K562 (cell line): Measurements from ENCODE around the gene LPGAT1. TPM values are rescaled to one million over a fixed set of nuclear protein-coding genes. Genes with fewer than 3 reads are reported as not detected.

Source experiments
- ATAC-seq: fragments of 200-7000 bp; cut with Tn5 transposase; 3 replicates; pipeline ENCODE4 v1.9.1; 2020; ENCODE audit warnings: moderate library complexity
- BruUV-seq: library from RNA; stranded (reverse); fragments of 400-500 nt; replicated peaks from 2 replicates; lab custom pipeline; 2021; lab: Mats Ljungman, UMichigan
- CTCF ChIA-PET: fragments of 300-600 bp; formaldehyde crosslinking; extraction: SDS; loops from one replicate; lab custom pipeline; 2021; ENCODE audit warnings: low intra/inter-chr PET ratio; lab: Yijun Ruan, JAX
- POLR2A ChIA-PET: fragments of 300-600, 350-650 bp; sonication (Branson Sonifier 250); formaldehyde crosslinking; extraction: SDS; loops from one replicate; lab custom pipeline; 2021; ENCODE audit warnings: antibody characterized with exemption, inconsistent platforms; lab: Yijun Ruan, JAX
- DNase-seq, 4 experiments: peaks; one replicate each; pipeline versions ENCODE4 v3.0.0 to v3.0.0-alpha.2; 2011 to 2018; ENCODE audit warnings: low spot score in 3 of 4, mixed read lengths in 3 of 4; ENCODE audit errors: extremely low read depth in 1 of 4
- FAIRE-seq: peaks from 2 replicates; lab custom pipeline; 2011; peaks lifted over from hg19 to GRCh38; lab: Jason Lieb, UNC
- H2AFZ ChIP-seq: 2 replicates; pipeline ENCODE4 v1.6.0; 2011; ENCODE audit warnings: low read depth, low read length, control low read depth, inconsistent platforms
- H3K27ac ChIP-seq: fragments of 200-600 bp; 3 replicates; pipeline ENCODE4 v1.8.0; 2011; ENCODE audit warnings: low read depth, mild to moderate bottlenecking, control low read depth, inconsistent platforms, low read length, moderate library complexity, mixed read lengths; ENCODE audit errors: extremely low read depth
- H3K27me3 ChIP-seq, 2 experiments: fragments of 300-600 bp in 1 of 2; 2 replicates in 1 of 2; 3 replicates in 1 of 2; pipeline versions ENCODE4 v1.6.0 to v1.8.0; 2011; ENCODE audit warnings: inconsistent platforms in 2 of 2, low read length in 2 of 2, mild to moderate bottlenecking in 1 of 2, mixed read lengths in 1 of 2, moderate library complexity in 1 of 2; ENCODE audit not compliant: control insufficient read depth in 2 of 2, insufficient read depth in 2 of 2
- H3K36me3 ChIP-seq: fragments of 300-600 bp; 3 replicates; pipeline ENCODE4 v1.8.0; 2011; ENCODE audit warnings: mild to moderate bottlenecking, low read length, inconsistent platforms; ENCODE audit not compliant: control insufficient read depth, insufficient read depth
- H3K4me1 ChIP-seq, 2 experiments: fragments of 200-600 bp in 1 of 2; replicated peaks in 1 of 2; 2 replicates in 1 of 2; 3 replicates in 1 of 2; pipeline versions ENCODE4 v1.5.1 to v1.8.0; 2011; ENCODE audit warnings: inconsistent platforms in 2 of 2, low read length in 2 of 2, mild to moderate bottlenecking in 1 of 2, mixed read lengths in 1 of 2, moderate library complexity in 1 of 2; ENCODE audit not compliant: control insufficient read depth in 2 of 2, insufficient read depth in 2 of 2
- H3K4me2 ChIP-seq: 2 replicates; pipeline ENCODE4 v1.6.1; 2011; ENCODE audit warnings: low read length, control low read depth, inconsistent platforms, mixed read lengths; ENCODE audit not compliant: insufficient read depth
- H3K4me3 ChIP-seq: fragments of 200-600 bp; sonication (generic), shearing (Covaris generic); 2 replicates; pipeline ENCODE4 v1.5.1; 2016; ENCODE audit warnings: control low read depth, inconsistent platforms
- H3K79me2 ChIP-seq: fragments of 200-600 bp; 3 replicates; pipeline ENCODE4 v1.8.0; 2011; ENCODE audit warnings: low read length, inconsistent platforms; ENCODE audit not compliant: control insufficient read depth, insufficient read depth
- H3K9ac ChIP-seq, 2 experiments: 2 replicates each; pipeline versions ENCODE4 v1.6.0 to v1.6.1; 2011; ENCODE audit warnings: low read depth in 2 of 2, low read length in 2 of 2, control low read depth in 1 of 2, inconsistent platforms in 1 of 2, mild to moderate bottlenecking in 1 of 2, mixed read lengths in 1 of 2; ENCODE audit not compliant: insufficient read depth in 1 of 2
- H3K9me1 ChIP-seq: one replicate; pipeline ENCODE4 v1.6.0; 2011; ENCODE audit warnings: inconsistent platforms, mild to moderate bottlenecking, low read length, moderate library complexity; ENCODE audit not compliant: control insufficient read depth, insufficient read depth
- H3K9me3 ChIP-seq: replicated peaks from 2 replicates; pipeline ENCODE4 v1.5.1; 2011; ENCODE audit warnings: low read depth, low read length, inconsistent platforms; ENCODE audit not compliant: control insufficient read depth, insufficient read depth
- H4K20me1 ChIP-seq: replicated peaks from 2 replicates; pipeline ENCODE4 v1.6.1; 2011; ENCODE audit warnings: low read length, inconsistent platforms, mixed read lengths; ENCODE audit not compliant: control insufficient read depth, insufficient read depth
- ELF4 ChIP-seq: fragments of 450-650 bp; formaldehyde crosslinking; IDR thresholded peaks from 2 replicates; pipeline ENCODE4 v1.4.0; 2022; ENCODE audit warnings: missing genetic modification characterization
- ESRRA ChIP-seq: fragments of 450-650 bp; IDR thresholded peaks from 2 replicates; pipeline ENCODE4 v1.6.1; 2014; ENCODE audit warnings: low read depth, mild to moderate bottlenecking, moderate library complexity, borderline replicate concordance
- MCM7 ChIP-seq, 2 experiments: fragments of 450-650 bp; IDR thresholded peaks; 2 replicates each; pipeline ENCODE4 v1.6.1; 2016 to 2018
- MEF2D ChIP-seq: conservative IDR thresholded peaks from 2 replicates; pipeline ENCODE4 v1.6.1; 2016; ENCODE audit warnings: low read depth, missing genetic modification characterization, missing compliant biosample characterization
- SAP30 ChIP-seq: fragments of 200-600 bp; sonication (generic); IDR thresholded peaks from 2 replicates; pipeline ENCODE4 v1.6.1; 2012; ENCODE audit warnings: borderline replicate concordance, low read depth, mild to moderate bottlenecking, moderate library complexity, low read length, control low read depth, inconsistent platforms; ENCODE audit not compliant: insufficient read depth, poor library complexity, severe bottlenecking
- SNRNP70 ChIP-seq: fragments of 200-400 bp; formaldehyde crosslinking; optimal IDR thresholded peaks from 2 replicates; pipeline ENCODE3; 2017; ENCODE audit warnings: low read depth, low read length
- STAT5A ChIP-seq: IDR thresholded peaks from 2 replicates; pipeline ENCODE4 v1.6.1; 2012; ENCODE audit warnings: low read length, inconsistent platforms, borderline replicate concordance
- ZBED1 ChIP-seq: IDR thresholded peaks from 2 replicates; pipeline ENCODE4 v1.6.1; 2014
- ZNF431 ChIP-seq: sonication (generic); formaldehyde crosslinking; IDR thresholded peaks from 2 replicates; pipeline ENCODE4 v1.8.0; 2022; ENCODE audit warnings: mild to moderate bottlenecking, missing genetic modification reagents
- WGBS: fragments of 100-300 bp; shearing (Covaris generic); methylation state at CpG from one replicate; pipeline ENCODE4 v1.1.6; 2016; ENCODE audit warnings: low coverage, mixed read lengths; ENCODE audit not compliant: insufficient coverage; ENCODE audit errors: missing lambda C conversion rate; 5-methylcytosine and 5-hydroxymethylcytosine counted together
- in situ Hi-C: fragments of 300-500 bp; cut with MboI; formaldehyde crosslinking; loops from 4 replicates; pipeline ENCODE4 v1.15.0; 2018; ENCODE audit warnings: inconsistent platforms, mixed read lengths
- intact Hi-C: fragments of 100-400 bp; cut with micrococcal nuclease; formaldehyde crosslinking; loops from 2 replicates; pipeline ENCODE4 v1.14.2; 2022
- polyA plus RNA-seq, 8 experiments: library from polyadenylated mRNA; depleted of rRNA in 4 of 8; stranded (reverse) in 5 of 8; unstranded in 3 of 8; fragments of >200 nt; fragmentation: Nextera tagmentation in 2 of 8; fragmentation: Illumina TruSeq in 1 of 8; extraction: Ambion mirVana in 2 of 8; extraction: Trizol in 1 of 8; gene quantifications; 2 replicates each; pipeline versions ENCODE4 v1.2.1 to v1.2.3, GENCODE V29; 2011 to 2014; ENCODE audit warnings: inconsistent platforms in 1 of 8, missing spikeins in 1 of 8
- total RNA-seq, 7 experiments: library from RNA; depleted of rRNA in 6 of 7; stranded (reverse); fragments of >200 nt in 6 of 7; fragmentation: Illumina TruSeq in 2 of 7; extraction: Trizol in 2 of 7; gene quantifications; 2 replicates each; pipeline versions ENCODE4 v1.2.1 to v1.2.3, GENCODE V29; 2011 to 2021; ENCODE audit warnings: low replicate concordance in 1 of 7
- TF ChIP-seq, protein P1 (sequence below): sonication (generic); IDR thresholded peaks from 2 replicates; pipeline ENCODE4 v1.6.1; 2016
- TF ChIP-seq, protein P2 (sequence below): fragments of 200-800 bp; sonication (Bioruptor generic); IDR thresholded peaks from 2 replicates; pipeline ENCODE4 v1.6.1; 2017; ENCODE audit warnings: missing genetic modification characterization, missing compliant biosample characterization
- TF ChIP-seq, protein P3 (sequence below): fragments of 450-650 bp; formaldehyde crosslinking; IDR thresholded peaks from 2 replicates; pipeline ENCODE4 v1.4.0; 2022; ENCODE audit warnings: missing genetic modification characterization

LPGAT1 gene
- total and polyA plus RNA-seq, 9 of the 15 experiments (the other 6 are each of a cell fraction or from before 2014, with no cell fraction given), result 5.7 to 31.4 (median 16.3) TPM

DNA sequence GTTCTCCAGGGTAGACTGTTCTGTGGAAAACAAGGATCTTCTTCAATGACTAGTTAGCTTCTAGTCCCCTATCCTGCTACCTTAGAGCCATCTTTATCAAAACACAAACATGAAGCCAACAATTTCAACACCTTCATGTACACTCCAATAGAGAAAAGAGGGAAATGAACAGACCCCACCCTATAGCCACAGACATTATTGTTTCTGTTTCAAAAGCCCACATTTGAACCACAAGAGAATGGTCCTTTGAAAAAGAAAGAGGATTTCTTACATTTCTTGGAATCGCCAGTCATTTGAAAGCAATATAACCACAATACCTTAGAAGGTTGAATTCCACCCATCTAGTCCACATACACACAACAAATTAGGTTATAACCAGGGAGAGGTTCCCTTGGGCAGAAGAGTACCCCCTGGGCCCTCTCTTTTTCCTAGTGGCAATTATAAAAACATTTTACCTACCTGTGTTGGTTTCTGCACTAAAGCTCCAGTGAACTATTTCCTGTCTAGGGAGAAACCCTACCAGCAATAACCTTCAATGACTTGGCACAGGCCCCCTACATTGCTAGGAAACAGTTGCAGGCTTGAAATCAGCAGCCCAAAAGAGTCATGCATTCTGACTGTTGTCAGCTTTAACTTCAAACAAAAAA lies 2.7 kb upstream of the LPGAT1 start:
- no TSS peak for BruUV-seq
- Histone ChIP-seq H3K4me1 (peaks cover 18 to 20% of the 10 kb centered on the region in 2 experiments), H4K20me1 (no peaks in the 10 kb centered on the region), H3K27me3 (peaks cover 0 to 5% of the 10 kb centered on the region in 2 experiments; a peak in 1 of 5 replicates), H2AFZ (peak overlapping the region; percentile 5; the same call in 1 of the 2 replicates), H3K79me2 (peaks cover 7% of the 10 kb centered on the region; the same call in 1 of the 3 replicates), H3K27ac (no peak overlapping the region), H3K9ac (no peak overlapping the region), H3K9me3 (no peaks in the 10 kb centered on the region), H3K36me3 (no peaks in the 10 kb centered on the region; the same call in 2 of the 3 replicates), H3K4me2 (no peak overlapping the region), H3K4me3 (no peak overlapping the region), H3K9me1 (no peaks in the 10 kb centered on the region)
- ATAC-seq, result no peak
- TF ChIP-seq STAT5A (no peak), ZBED1 (no peak), MCM7 (IDR thresholded peaks at IDR 0.05) (no peak), SAP30 (no peak), SNRNP70 (no peak), ESRRA (no peak), MEF2D (no peak), ELF4 (0 out of 2 replicates have a peak, but pooled peaks have one; percentile 18), ZNF431 (CRISPR knock-in tag) (no peak)
- TF ChIP-seq, protein P1, sequence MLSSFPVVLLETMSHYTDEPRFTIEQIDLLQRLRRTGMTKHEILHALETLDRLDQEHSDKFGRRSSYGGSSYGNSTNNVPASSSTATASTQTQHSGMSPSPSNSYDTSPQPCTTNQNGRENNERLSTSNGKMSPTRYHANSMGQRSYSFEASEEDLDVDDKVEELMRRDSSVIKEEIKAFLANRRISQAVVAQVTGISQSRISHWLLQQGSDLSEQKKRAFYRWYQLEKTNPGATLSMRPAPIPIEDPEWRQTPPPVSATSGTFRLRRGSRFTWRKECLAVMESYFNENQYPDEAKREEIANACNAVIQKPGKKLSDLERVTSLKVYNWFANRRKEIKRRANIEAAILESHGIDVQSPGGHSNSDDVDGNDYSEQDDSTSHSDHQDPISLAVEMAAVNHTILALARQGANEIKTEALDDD, result 0 out of 2 replicates have a peak, but pooled peaks have one; percentile 37
- TF ChIP-seq, protein P2, sequence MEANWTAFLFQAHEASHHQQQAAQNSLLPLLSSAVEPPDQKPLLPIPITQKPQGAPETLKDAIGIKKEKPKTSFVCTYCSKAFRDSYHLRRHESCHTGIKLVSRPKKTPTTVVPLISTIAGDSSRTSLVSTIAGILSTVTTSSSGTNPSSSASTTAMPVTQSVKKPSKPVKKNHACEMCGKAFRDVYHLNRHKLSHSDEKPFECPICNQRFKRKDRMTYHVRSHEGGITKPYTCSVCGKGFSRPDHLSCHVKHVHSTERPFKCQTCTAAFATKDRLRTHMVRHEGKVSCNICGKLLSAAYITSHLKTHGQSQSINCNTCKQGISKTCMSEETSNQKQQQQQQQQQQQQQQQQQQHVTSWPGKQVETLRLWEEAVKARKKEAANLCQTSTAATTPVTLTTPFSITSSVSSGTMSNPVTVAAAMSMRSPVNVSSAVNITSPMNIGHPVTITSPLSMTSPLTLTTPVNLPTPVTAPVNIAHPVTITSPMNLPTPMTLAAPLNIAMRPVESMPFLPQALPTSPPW (CRISPR knock-in tag), result no peak
- TF ChIP-seq, protein P3, sequence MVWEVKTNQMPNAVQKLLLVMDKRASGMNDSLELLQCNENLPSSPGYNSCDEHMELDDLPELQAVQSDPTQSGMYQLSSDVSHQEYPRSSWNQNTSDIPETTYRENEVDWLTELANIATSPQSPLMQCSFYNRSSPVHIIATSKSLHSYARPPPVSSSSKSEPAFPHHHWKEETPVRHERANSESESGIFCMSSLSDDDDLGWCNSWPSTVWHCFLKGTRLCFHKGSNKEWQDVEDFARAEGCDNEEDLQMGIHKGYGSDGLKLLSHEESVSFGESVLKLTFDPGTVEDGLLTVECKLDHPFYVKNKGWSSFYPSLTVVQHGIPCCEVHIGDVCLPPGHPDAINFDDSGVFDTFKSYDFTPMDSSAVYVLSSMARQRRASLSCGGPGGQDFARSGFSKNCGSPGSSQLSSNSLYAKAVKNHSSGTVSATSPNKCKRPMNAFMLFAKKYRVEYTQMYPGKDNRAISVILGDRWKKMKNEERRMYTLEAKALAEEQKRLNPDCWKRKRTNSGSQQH (CRISPR knock-in tag), result no peak
- ChIA-PET CTCF (interaction anchor here (0.7 kb wide), 1 partner anchor 83 kb away, joined by 3 read pairs; no protein-coding TSS in a partner anchor), POLR2A (interaction anchor here (0.8 kb wide), 1 partner anchor 13 kb away, joined by 3 read pairs; no protein-coding TSS in a partner anchor)
- 31% methylated on average over 1 of the region's 1 CpG for WGBS
- no peak for DNase-seq
- in situ Hi-C loops, result loop anchor here (5.0 kb wide), 1 partner anchor 136 kb away; no protein-coding TSS in a partner anchor
- intact Hi-C loops, result loop anchor here (5.0 kb wide), 2 partner anchors 91 to 151 kb away; no protein-coding TSS in a partner anchor
- FAIRE-seq, result no peak
